AG10803 (cell line): ENCODE measurements around the gene CDK4.

Experiments
- DNase-seq: peaks from one replicate; pipeline ENCODE4 v3.0.0; 2010; ENCODE audit warnings: low read depth
- H3K4me3 ChIP-seq: 2 replicates; pipeline ENCODE4 v1.5.1; 2011; ENCODE audit warnings: mild to moderate bottlenecking, low read length, control low read depth
- TF ChIP-seq, protein P1 (sequence below): conservative IDR thresholded peaks from 2 replicates; pipeline ENCODE4 v1.5.1; 2011; ENCODE audit warnings: mild to moderate bottlenecking, low read length, control low read depth, inconsistent platforms

CDK4 gene

DNA sequence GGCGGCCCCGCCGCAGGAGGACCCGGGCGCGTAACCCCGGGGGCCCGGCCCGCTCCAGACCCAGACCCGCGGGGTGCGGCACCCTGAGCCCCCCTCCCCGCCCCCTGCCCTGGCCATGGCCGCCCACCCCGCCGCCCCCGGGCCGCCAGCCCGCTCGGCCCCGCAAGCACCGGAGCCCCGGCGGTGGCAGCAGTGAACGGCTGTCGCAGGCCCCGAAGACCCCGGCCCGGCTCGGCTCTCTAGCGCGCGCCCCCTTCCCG is 3.0 kb upstream of the CDK4 start:
- TF ChIP-seq, protein P1, sequence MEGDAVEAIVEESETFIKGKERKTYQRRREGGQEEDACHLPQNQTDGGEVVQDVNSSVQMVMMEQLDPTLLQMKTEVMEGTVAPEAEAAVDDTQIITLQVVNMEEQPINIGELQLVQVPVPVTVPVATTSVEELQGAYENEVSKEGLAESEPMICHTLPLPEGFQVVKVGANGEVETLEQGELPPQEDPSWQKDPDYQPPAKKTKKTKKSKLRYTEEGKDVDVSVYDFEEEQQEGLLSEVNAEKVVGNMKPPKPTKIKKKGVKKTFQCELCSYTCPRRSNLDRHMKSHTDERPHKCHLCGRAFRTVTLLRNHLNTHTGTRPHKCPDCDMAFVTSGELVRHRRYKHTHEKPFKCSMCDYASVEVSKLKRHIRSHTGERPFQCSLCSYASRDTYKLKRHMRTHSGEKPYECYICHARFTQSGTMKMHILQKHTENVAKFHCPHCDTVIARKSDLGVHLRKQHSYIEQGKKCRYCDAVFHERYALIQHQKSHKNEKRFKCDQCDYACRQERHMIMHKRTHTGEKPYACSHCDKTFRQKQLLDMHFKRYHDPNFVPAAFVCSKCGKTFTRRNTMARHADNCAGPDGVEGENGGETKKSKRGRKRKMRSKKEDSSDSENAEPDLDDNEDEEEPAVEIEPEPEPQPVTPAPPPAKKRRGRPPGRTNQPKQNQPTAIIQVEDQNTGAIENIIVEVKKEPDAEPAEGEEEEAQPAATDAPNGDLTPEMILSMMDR, result no peak
- no peak for DNase-seq
- peak overlapping the region; percentile 45 for H3K4me3 ChIP-seq

DNA sequence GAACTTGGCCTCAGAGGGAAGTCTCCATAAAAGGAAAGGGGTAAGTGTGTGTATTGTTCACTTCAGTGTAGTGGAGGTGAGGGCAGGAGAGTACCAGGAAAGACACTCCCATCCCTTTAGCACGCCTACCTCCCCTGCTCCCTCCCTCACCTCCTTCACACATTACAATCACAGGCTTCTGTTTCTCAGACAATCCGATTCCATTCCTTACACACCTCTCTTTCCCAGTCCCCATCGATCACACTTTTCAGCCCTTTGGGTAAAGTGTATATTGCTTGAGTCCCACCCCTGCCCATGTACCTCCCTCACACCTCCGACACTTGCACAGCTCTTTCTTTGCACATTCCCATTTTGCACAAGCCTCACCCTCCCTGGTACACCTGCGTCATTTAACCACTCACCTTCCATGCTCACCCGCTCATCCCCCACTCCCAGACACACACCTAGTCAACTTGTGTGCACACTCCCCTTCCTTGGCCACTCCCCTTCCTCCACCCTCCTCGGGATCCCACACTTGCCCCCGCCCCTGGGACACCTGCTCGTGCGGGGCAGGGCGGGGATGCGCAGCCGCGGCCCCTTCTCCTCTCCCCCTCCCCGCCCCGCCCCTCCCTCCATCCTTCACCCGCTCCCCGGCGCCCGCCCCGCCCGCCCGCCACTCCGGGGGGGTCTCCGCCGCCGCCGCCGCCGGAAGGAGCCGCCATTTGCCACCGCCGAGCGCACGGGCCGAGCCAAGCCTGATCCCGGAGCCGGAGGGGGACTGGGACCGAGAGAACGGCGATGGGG is 2.5 kb upstream of the CDK4 start, which contains the start of gene MARCHF9:
MARCHF9 (plus strand) TSS at position 693 of the 783 bp plus-strand sequence. CDS start 426 bp downstream, outside the sequence.
- no peak for DNase-seq
- TF ChIP-seq, protein P1, result no peak; the same call in 1 of the 2 replicates
- H3K4me3 ChIP-seq, result peak within 1 kb of the TSS; percentile 54

DNA sequence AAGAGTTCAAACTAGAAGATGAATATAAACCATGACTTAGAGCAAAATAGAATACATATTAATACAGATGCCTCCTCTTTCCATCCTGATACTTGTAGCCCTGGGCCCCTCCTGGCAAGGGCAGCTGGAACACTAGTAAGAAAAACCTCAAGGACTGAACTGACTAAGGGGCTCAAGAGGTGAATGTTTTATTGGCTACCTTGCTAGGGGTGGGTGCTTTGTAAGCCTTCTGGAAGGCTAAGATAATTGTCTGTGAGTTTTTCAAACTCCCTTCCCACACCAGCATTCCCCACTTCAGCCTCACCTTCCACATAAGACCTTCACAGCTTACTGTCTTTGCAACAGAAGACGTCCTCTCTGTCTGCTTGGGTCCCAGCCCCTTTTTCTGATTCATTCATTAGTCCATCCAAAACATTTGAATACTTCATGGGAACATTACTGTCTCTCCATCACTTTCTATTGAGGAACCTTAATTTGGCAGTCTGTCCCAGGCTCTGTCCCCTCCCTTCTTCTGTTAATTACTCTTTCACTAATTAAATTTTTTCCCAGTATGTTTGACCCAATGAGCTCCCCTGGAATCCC is 1.7 kb upstream of the CDK4 start:
- DNase-seq, result no peak
- TF ChIP-seq, protein P1, result no peak
- H3K4me3 ChIP-seq, result no peak overlapping the region

DNA sequence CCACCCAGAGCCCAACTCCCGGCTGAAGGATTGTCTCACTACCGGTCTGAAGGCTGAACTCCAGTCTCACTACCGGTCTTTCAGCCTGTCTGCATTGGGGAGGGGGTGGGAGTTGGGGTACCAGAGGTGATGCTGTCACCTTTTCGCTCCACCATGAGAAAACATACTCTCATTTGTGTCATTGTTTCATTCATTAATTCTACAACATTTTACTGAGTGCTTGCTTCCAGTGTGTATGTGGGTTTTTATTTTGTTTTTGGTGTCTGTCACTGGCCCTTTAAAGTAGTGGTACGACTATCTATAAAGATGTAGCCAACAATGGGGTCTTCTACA is 524 bp upstream of the CDK4 start:
- DNase-seq, result no peak
- TF ChIP-seq, protein P1, result no peak
- H3K4me3 ChIP-seq, result peak overlapping the region; percentile 84

DNA sequence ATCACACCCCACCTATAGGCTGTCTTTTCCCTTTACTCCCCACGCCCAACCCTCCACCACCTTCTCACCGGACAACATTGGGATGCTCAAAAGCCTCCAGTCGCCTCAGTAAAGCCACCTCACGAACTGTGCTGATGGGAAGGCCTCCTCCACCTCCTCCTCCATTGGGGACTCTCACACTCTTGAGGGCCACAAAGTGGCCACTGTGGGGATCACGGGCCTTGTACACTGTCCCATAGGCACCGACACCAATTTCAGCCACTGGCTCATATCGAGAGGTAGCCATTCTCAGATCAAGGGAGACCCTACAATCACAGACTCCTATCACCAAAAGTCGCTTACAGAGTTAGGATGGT is 700 bp downstream of the CDK4 start:
- H3K4me3 ChIP-seq, result peak overlapping the region; percentile 84
- no peak for DNase-seq
- TF ChIP-seq, protein P1, result no peak

DNA sequence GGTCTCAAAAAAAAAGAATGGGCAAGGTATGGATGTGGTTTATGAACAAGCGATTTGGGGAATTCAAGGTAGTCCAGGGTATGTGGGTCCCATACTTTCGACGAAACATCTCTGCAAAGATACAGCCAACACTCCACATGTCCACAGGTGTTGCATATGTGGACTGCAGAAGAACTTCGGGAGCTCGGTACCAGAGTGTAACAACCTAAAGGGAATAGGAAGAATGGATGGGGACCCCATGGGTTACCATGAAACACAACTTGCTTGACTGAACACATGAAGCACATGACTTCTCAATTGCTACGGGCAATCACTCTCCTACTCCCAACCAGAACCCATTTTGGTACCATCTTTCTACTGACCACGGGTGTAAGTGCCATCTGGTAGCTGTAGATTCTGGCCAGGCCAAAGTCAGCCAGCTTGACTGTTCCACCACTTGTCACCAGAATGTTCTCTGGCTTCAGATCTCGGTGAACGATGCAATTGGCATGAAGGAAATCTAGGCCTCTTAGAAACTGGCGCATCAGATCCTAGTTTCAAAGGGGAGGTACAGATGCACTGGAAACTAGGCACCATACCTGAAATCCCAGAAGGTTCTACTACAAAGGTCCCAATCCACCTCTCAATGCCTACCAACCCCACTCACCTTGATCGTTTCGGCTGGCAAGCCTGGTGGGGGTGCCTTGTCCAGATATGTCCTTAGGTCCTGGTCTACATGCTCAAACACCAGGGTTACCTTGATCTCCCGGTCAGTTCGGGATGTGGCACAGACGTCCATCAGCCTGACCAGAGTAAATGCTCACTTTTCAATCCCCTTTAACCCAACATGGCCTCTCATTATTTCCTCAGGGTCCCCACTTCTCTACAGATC is 1.3 kb downstream of the CDK4 start:
- no peak for DNase-seq
- H3K4me3 ChIP-seq, result peak overlapping the region; percentile 84
- TF ChIP-seq, protein P1, result no peak
